Measurements from ENCODE around the gene ZNF385B.

DNA sequence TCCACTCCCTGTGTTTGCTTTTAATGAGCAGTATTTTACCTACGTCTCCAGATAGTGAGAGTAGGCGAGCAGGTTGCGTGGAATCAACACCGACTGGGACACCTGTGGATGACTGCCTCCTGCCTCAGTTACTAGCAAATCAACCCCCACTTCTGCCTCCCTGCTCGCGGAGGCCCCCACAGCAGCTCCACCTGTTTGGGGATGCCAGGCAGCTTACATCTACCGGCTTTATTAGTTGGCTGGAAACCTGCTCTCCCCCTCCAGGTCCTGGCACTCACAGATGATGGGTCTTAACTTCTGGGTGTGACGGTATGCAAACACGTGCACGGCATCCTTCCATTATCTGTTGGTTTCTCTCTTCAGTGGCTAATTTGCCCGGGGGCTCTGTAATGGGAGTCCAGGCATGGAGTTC, 432.3 kb downstream of the ZNF385B start:
- TF ChIP-seq POLR2A (IDR thresholded peaks at IDR 0.05; ENCODE audit: low read depth, low read length) (no peak), POLR2AphosphoS5 (IDR thresholded peaks at IDR 0.05; ENCODE audit: low read depth, low read length) (no peak), TAF1 (IDR thresholded peaks at IDR 0.05; ENCODE audit: borderline replicate concordance, low read depth, low read length) (no peak)
